Lower leg skin (tissue), 3 donors: Measurements from ENCODE around the gene ANK2.

Source experiments
- POLR2A ChIP-seq, 2 donors: fragments of 450-650 bp; IDR thresholded peaks; one replicate each; pipeline ENCODE4 v1.6.1; 2016 to 2017; ENCODE audit warnings: antibody characterized with exemption in 2 of 2, mild to moderate bottlenecking in 1 of 2, moderate library complexity in 1 of 2
- TF ChIP-seq, protein P1 (sequence below), 3 donors: fragments of 450-650 bp; IDR thresholded peaks; one replicate each; pipeline ENCODE4 v1.5.1; 2016; ENCODE audit warnings: antibody characterized with exemption in 3 of 3, mild to moderate bottlenecking in 3 of 3, moderate library complexity in 2 of 3

GRCh38 chr4:113170805-113171468 is 121.5 kb downstream of the ANK2 start:
- TF ChIP-seq, protein P1, sequence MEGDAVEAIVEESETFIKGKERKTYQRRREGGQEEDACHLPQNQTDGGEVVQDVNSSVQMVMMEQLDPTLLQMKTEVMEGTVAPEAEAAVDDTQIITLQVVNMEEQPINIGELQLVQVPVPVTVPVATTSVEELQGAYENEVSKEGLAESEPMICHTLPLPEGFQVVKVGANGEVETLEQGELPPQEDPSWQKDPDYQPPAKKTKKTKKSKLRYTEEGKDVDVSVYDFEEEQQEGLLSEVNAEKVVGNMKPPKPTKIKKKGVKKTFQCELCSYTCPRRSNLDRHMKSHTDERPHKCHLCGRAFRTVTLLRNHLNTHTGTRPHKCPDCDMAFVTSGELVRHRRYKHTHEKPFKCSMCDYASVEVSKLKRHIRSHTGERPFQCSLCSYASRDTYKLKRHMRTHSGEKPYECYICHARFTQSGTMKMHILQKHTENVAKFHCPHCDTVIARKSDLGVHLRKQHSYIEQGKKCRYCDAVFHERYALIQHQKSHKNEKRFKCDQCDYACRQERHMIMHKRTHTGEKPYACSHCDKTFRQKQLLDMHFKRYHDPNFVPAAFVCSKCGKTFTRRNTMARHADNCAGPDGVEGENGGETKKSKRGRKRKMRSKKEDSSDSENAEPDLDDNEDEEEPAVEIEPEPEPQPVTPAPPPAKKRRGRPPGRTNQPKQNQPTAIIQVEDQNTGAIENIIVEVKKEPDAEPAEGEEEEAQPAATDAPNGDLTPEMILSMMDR (IDR thresholded peaks at IDR 0.05): no peak
- TF ChIP-seq POLR2A (IDR thresholded peaks at IDR 0.05): no peak
